Measurements from ENCODE around the gene NAP1L1.

NAP1L1 gene

GRCh38 chr12:76083904-76084862, at the start of gene NAP1L1:
TSS of gene NAP1L1 (minus strand) at chr12:76084685. CDS start at chr12:76074219, 10,466 bp downstream.
- peak; percentile 98 for DNase-seq (ENCODE audit: low spot score)
- TF ChIP-seq CTCF (IDR thresholded peaks at IDR 0.05; ENCODE audit: extremely low read depth, missing control alignments) = no peak

GRCh38 chr12:76127588-76127987, 43.1 kb upstream of the NAP1L1 start:
- TF ChIP-seq CTCF (IDR thresholded peaks at IDR 0.05; ENCODE audit: extremely low read depth, missing control alignments) = no peak

DNA sequence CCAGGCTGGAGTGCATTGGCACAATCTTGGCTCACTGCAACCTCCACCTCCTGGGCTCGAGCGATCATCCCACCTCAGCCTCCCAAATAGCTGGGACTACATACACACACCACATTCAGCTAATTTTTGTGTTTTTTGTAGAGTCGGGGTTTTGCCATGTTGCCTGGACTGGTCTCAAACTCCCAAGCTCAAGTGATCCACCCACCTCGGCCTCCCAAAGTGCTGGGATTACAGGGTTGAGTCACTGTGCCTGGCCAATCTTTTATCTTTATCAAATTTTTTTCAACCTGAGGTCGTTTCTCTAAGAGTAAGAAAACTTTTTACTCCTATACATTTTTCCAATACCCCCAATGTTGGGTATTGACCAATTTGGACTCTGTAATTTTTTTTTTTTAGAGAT, 40.0 kb upstream of the NAP1L1 start:
- DNase-seq (ENCODE audit: low spot score) = no peak
- TF ChIP-seq CTCF (IDR thresholded peaks at IDR 0.05; ENCODE audit: extremely low read depth, missing control alignments) = no peak

More at GRCh38 chr12:76127588-76127987, 43.1 kb upstream of the NAP1L1 start:
- no peak for DNase-seq (ENCODE audit: low spot score)

- no peak for TF ChIP-seq CTCF (IDR thresholded peaks at IDR 0.05; ENCODE audit: extremely low read depth, missing control alignments)
- no peak for DNase-seq (ENCODE audit: low spot score)
Observed at GRCh38 chr12:76123259-76124212, 39.1 kb upstream of the NAP1L1 start.

- TF ChIP-seq CTCF (IDR thresholded peaks at IDR 0.05; ENCODE audit: extremely low read depth, missing control alignments) = no peak
- DNase-seq (ENCODE audit: low spot score) = no peak
Observed at GRCh38 chr12:76119887-76120286, 35.4 kb upstream of the NAP1L1 start.

DNA sequence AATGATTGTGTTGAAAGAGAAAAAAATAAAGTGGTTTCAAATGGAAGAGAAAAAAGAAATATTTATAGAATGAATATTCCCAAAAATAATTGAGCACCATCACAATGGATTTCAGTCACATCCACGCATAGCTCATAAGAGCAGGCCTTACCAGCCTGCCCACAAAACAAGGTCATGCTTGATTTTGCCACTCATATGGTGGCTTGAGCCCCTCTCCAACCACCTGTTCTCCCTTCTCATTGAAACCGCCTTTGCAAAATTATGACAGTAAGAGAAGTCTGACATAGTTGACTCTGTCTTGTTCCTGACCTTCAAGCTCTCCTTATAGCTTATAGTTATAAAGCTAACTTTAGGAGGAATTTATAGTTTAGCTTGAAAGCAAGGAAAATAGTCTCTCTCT, 33.3 kb upstream of the NAP1L1 start:
- no peak for DNase-seq (ENCODE audit: low spot score)
- TF ChIP-seq CTCF (IDR thresholded peaks at IDR 0.05; ENCODE audit: extremely low read depth, missing control alignments) = no peak

Data from GM20000 (cell line).